Neural cell (in vitro differentiated cells): Measurements from ENCODE around the gene MYO18B. TPM values are rescaled to one million over a fixed set of nuclear protein-coding genes. Genes with fewer than 3 reads are reported as not detected.

ENCODE experiments used
- H2AFZ ChIP-seq: fragments of 200-600, 300-800 bp; sonication (generic), shearing (Covaris generic); 2 replicates; pipeline ENCODE4 v1.6.0; 2014; ENCODE audit warnings: low read depth, mild to moderate bottlenecking, antibody characterized with exemption, low read length, moderate library complexity
- H3F3A ChIP-seq: fragments of 200-600 bp; shearing (Covaris generic); 2 replicates; pipeline ENCODE4 v1.6.1; 2016; ENCODE audit warnings: mild to moderate bottlenecking, moderate library complexity, mixed read lengths, antibody characterized with exemption, low read length; ENCODE audit not compliant: insufficient read depth, poor library complexity, severe bottlenecking
- H3K27ac ChIP-seq: fragments of 200-600, 300-800 bp; sonication (generic), shearing (Covaris generic); 2 replicates; pipeline ENCODE4 v1.5.1; 2014; ENCODE audit warnings: mild to moderate bottlenecking, low read length, moderate library complexity
- H3K27me3 ChIP-seq: fragments of 300-800, 200-600 bp; sonication (generic), shearing (Covaris generic); 2 replicates; pipeline ENCODE4 v1.6.0; 2014; ENCODE audit warnings: mild to moderate bottlenecking, low read depth, low read length, moderate library complexity; ENCODE audit not compliant: insufficient read depth
- H3K36me3 ChIP-seq: fragments of 300-800, 200-600 bp; sonication (generic), shearing (Covaris generic); 2 replicates; pipeline ENCODE4 v1.5.1; 2014; ENCODE audit warnings: mild to moderate bottlenecking, antibody characterized with exemption, low read length, moderate library complexity; ENCODE audit not compliant: insufficient read depth
- H3K4me2 ChIP-seq: fragments of 300-800, 200-600 bp; sonication (generic), shearing (Covaris generic); 2 replicates; pipeline ENCODE4 v1.6.0; 2014; ENCODE audit warnings: mild to moderate bottlenecking, low read length
- H3K4me3 ChIP-seq: fragments of 300-800, 200-600 bp; sonication (generic), shearing (Covaris generic); 2 replicates; pipeline ENCODE4 v1.5.1; 2014; ENCODE audit warnings: mild to moderate bottlenecking, low read length, moderate library complexity
- H3K79me2 ChIP-seq: fragments of 200-600 bp; shearing (Covaris generic); replicated peaks from 2 replicates; pipeline ENCODE4 v1.6.0; 2014; ENCODE audit warnings: mild to moderate bottlenecking, low read length, moderate library complexity; ENCODE audit not compliant: insufficient read depth
- H3K9ac ChIP-seq: fragments of 300-800, 200-600 bp; sonication (generic), shearing (Covaris generic); 2 replicates; pipeline ENCODE4 v1.6.1; 2016; ENCODE audit warnings: mild to moderate bottlenecking, low read length, mixed read lengths
- H3K9me2 ChIP-seq: fragments of 200-600 bp; shearing (Covaris generic); 2 replicates; pipeline ENCODE4 v1.6.1; 2016; ENCODE audit warnings: mild to moderate bottlenecking, low read length, mixed read lengths; ENCODE audit not compliant: insufficient read depth
- H3K9me3 ChIP-seq: fragments of 200-600, 300-800 bp; sonication (generic), shearing (Covaris generic); 2 replicates; pipeline ENCODE4 v1.6.1; 2016; ENCODE audit warnings: mild to moderate bottlenecking, mixed run types, low read length, moderate library complexity, mixed read lengths
- H4K20me1 ChIP-seq: fragments of 200-600 bp; shearing (Covaris generic); 2 replicates; pipeline ENCODE4 v1.6.1; 2016; ENCODE audit warnings: mild to moderate bottlenecking, mixed run types; ENCODE audit not compliant: insufficient read depth
- CTCF ChIP-seq: fragments of 450-650 bp; IDR thresholded peaks from 2 replicates; pipeline ENCODE4 v1.5.1; 2014; ENCODE audit warnings: antibody characterized with exemption, mild to moderate bottlenecking, moderate library complexity; ENCODE audit not compliant: poor library complexity, severe bottlenecking
- EP300 ChIP-seq: fragments of 450-650 bp; conservative IDR thresholded peaks from 2 replicates; pipeline ENCODE4 v1.6.1; 2014; ENCODE audit warnings: antibody characterized with exemption, mild to moderate bottlenecking, moderate library complexity; ENCODE audit not compliant: poor library complexity, severe bottlenecking
- EZH2 ChIP-seq: fragments of 200-600, 300-800 bp; shearing (Covaris generic), sonication (generic); IDR thresholded peaks from 2 replicates; pipeline ENCODE4 v1.6.1; 2014; ENCODE audit warnings: antibody characterized with exemption, low read length, borderline replicate concordance, mild to moderate bottlenecking; ENCODE audit not compliant: insufficient read depth, poor library complexity, severe bottlenecking
- MXI1 ChIP-seq: fragments of 450-650 bp; conservative IDR thresholded peaks from 2 replicates; pipeline ENCODE4 v1.6.1; 2014; ENCODE audit warnings: antibody characterized with exemption, mild to moderate bottlenecking; ENCODE audit not compliant: poor library complexity, severe bottlenecking
- POLR2AphosphoS5 ChIP-seq: IDR thresholded peaks from 2 replicates; pipeline ENCODE4 v1.6.1; 2012
- RAD21 ChIP-seq: fragments of 450-650 bp; conservative IDR thresholded peaks from 2 replicates; pipeline ENCODE4 v1.6.1; 2014; ENCODE audit warnings: antibody characterized with exemption, mild to moderate bottlenecking, moderate library complexity
- REST ChIP-seq: IDR thresholded peaks from 2 replicates; pipeline ENCODE4 v1.6.1; 2012; ENCODE audit warnings: borderline replicate concordance
- SMC3 ChIP-seq: fragments of 450-650 bp; conservative IDR thresholded peaks from 2 replicates; pipeline ENCODE4 v1.6.1; 2014; ENCODE audit warnings: antibody characterized with exemption, mild to moderate bottlenecking, moderate library complexity; ENCODE audit not compliant: poor library complexity
- TAF1 ChIP-seq: IDR thresholded peaks from 2 replicates; pipeline ENCODE4 v1.6.1; 2012; ENCODE audit warnings: low read depth
- polyA plus RNA-seq: library from polyadenylated mRNA; depleted of rRNA; stranded (reverse); fragments of >200 nt; gene quantifications from 2 replicates; pipeline ENCODE4 v1.2.3, GENCODE V29; 2014

The MYO18B gene
- polyA plus RNA-seq, 1 donor from 2014 or later, result 0.71 TPM

GRCh38 chr22:25800766-25801165, 58.8 kb downstream of the MYO18B start:
- no peaks in the 10 kb centered on the region for H3K9me2 ChIP-seq
- H2AFZ ChIP-seq, result no peak overlapping the region
- no peak overlapping the region for H3K4me2 ChIP-seq
- no peaks in the 10 kb centered on the region for H3K9me3 ChIP-seq
- H3K4me3 ChIP-seq, result no peak overlapping the region
- H3K27ac ChIP-seq, result no peak overlapping the region
- H3F3A ChIP-seq, result no peaks in the 10 kb centered on the region
- H3K79me2 ChIP-seq, result no peaks in the 10 kb centered on the region
- no peak overlapping the region for H3K9ac ChIP-seq
- no peaks in the 10 kb centered on the region for H3K27me3 ChIP-seq
- TF ChIP-seq EZH2 (no peak), RAD21 (no peak), EP300 (no peak), REST (no peak), POLR2AphosphoS5 (no peak), MXI1 (no peak)
- H4K20me1 ChIP-seq, result no peaks in the 10 kb centered on the region
- no peaks in the 10 kb centered on the region for H3K36me3 ChIP-seq

- H3K27ac ChIP-seq, result no peak overlapping the region
- TF ChIP-seq REST, result no peak
- no peak overlapping the region for H2AFZ ChIP-seq
- H3K79me2 ChIP-seq, result no peaks in the 10 kb centered on the region
- no peak overlapping the region for H3K4me3 ChIP-seq
- no peaks in the 10 kb centered on the region for H3K9me3 ChIP-seq
- H3K4me2 ChIP-seq, result no peak overlapping the region
- no peaks in the 10 kb centered on the region for H4K20me1 ChIP-seq
- H3K36me3 ChIP-seq, result no peaks in the 10 kb centered on the region
- H3K9me2 ChIP-seq, result no peaks in the 10 kb centered on the region
- H3K9ac ChIP-seq, result no peak overlapping the region
- H3K27me3 ChIP-seq, result no peaks in the 10 kb centered on the region
- H3F3A ChIP-seq, result no peaks in the 10 kb centered on the region
Observed at GRCh38 chr22:25802018-25802417, 60.0 kb downstream of the MYO18B start.

- TF ChIP-seq TAF1 (no peak), EZH2 (no peak), EP300 (no peak), POLR2AphosphoS5 (no peak), CTCF (no peak), MXI1 (no peak), RAD21 (no peak), REST (no peak), SMC3 (no peak)
- H3K27me3 ChIP-seq, result no peaks in the 10 kb centered on the region
- no peak overlapping the region for H3K27ac ChIP-seq
- H3K79me2 ChIP-seq, result no peaks in the 10 kb centered on the region
- H3K9ac ChIP-seq, result no peak overlapping the region
- no peak overlapping the region for H3K4me2 ChIP-seq
- H3K36me3 ChIP-seq, result no peaks in the 10 kb centered on the region
- H3F3A ChIP-seq, result no peaks in the 10 kb centered on the region
- H3K4me3 ChIP-seq, result no peak overlapping the region
- no peaks in the 10 kb centered on the region for H4K20me1 ChIP-seq
- no peaks in the 10 kb centered on the region for H3K9me2 ChIP-seq
- no peak overlapping the region for H2AFZ ChIP-seq
- H3K9me3 ChIP-seq, result no peaks in the 10 kb centered on the region
Observed at GRCh38 chr22:25804676-25805075, 62.7 kb downstream of the MYO18B start.
